ENCODE data around the gene ERBIN. TPM values are rescaled to one million over a fixed set of nuclear protein-coding genes. Genes with fewer than 3 reads are reported as not detected.

The ERBIN gene
- total and polyA plus RNA-seq, 2 of the 13 experiments (the other 11 are each of a cell fraction or from before 2014, with no cell fraction given) = 14.4 to 41.7 TPM

DNA sequence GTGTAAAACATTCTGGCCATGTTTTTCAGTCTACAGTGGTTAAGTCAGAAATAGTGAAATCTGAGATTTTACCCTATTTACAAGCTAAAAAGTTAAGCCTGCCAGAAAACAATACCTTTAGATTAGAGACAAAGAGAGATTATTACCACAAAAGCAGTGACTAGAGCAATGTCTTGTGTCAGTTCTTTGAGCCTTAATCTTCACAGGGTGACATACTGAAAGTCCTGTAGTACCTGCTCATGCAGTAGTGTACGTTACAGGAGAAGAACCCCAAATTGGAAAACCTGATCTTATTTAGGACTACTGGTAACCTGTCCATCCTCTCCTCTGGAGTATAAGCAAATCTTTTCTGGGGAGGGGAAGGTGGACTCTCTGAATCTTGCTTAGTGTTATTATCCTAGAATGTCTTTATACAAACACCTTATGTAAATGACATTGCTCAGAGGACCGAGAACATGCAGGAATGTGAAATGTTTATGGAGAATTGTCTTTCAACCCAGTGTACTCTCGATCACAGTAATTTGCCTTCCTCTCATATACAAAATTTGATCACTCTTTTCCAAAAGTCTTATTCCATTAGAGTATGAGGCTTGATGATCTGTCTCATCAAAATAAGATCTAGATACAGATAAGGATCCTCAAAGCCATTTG is 55.7 kb downstream of the ERBIN start:
- no peak overlapping the region for H3K4me3 ChIP-seq (replicated peaks in 1 of 3; ENCODE audit: insufficient read depth in 1 of 3, low read depth in 2 of 3, low read length in 3 of 3)
- no peak overlapping the region for H3K4me2 ChIP-seq (ENCODE audit: low read depth, low read length)
- BruUV-seq (replicated peaks) = no TSS peak
- no peak overlapping the region for H3K9ac ChIP-seq (ENCODE audit: insufficient read depth, low read depth, low read length)
- H4K20me1 ChIP-seq (ENCODE audit: insufficient read depth, low read length) = peaks cover 10% of the 10 kb centered on the region; the same call in 1 of the 2 replicates
- H3K27me3 ChIP-seq (ENCODE audit: control insufficient read depth in 1 of 2, insufficient read depth in 2 of 2, low read length in 2 of 2) = no peaks in the 10 kb centered on the region
- ATAC-seq = no peak
- peaks cover 73% of the 10 kb centered on the region for H3K79me2 ChIP-seq (ENCODE audit: insufficient read depth, low read length)
- in situ Hi-C loops (cut with HindIII; ENCODE audit: extremely low pct_ligation_motif_present, low pct_unique_long_range_greater_than_20kb) = no loop called here
- FAIRE-seq = no peak
- no peak overlapping the region for H2AFZ ChIP-seq (ENCODE audit: low read length)
- H3K27ac ChIP-seq (ENCODE audit: extremely low read length, insufficient read depth, low read length) = peak overlapping the region; percentile 8
- H3K4me1 ChIP-seq (ENCODE audit: insufficient read depth, low read length) = peaks cover 19% of the 10 kb centered on the region
- no peaks in the 10 kb centered on the region for H3K9me3 ChIP-seq (ENCODE audit: low read length)
- intact Hi-C loops (cut with micrococcal nuclease; ENCODE audit: unreplicated experiment) = loop anchor here (5.0 kb wide), 1 partner anchor 55 kb away; the partner anchor contains the start of gene ERBIN
- DNase-seq (ENCODE audit: low spot score) = no peak
- POLR2A ChIA-PET = no interaction called here
- CTCF ChIA-PET (ENCODE audit: low intra/inter-chr PET ratio, low total read pairs) = no interaction called here
- H3K36me3 ChIP-seq (replicated peaks in 1 of 2; ENCODE audit: control insufficient read depth in 1 of 2, insufficient read depth in 2 of 2, low read length in 2 of 2) = no peaks in the 10 kb centered on the region; a peak in 1 of 5 replicates
- WGBS (ENCODE audit: low lambda C conversion rate) = 100% methylated on average over 3 of the region's 3 CpGs
- no peak for TF ChIP-seq SMC3 (IDR thresholded peaks at IDR 0.05; ENCODE audit: low read length)
- no peak for TF ChIP-seq ZHX2 (IDR thresholded peaks at IDR 0.05; ENCODE audit: low read depth)
- TF ChIP-seq ZHX2 (CRISPR knock-in tag; IDR thresholded peaks at IDR 0.05; ENCODE audit: borderline replicate concordance) = no peak
- no peak for TF ChIP-seq ATM (IDR thresholded peaks at IDR 0.05; ENCODE audit: borderline replicate concordance)
- TF ChIP-seq TFDP1 (CRISPR knock-in tag; IDR thresholded peaks at IDR 0.05; ENCODE audit: borderline replicate concordance) = no peak
- TF ChIP-seq NFYC (CRISPR knock-in tag; IDR thresholded peaks at IDR 0.05) = no peak
- no peak for TF ChIP-seq ZFP82 (CRISPR knock-in tag; IDR thresholded peaks at IDR 0.05; ENCODE audit: borderline replicate concordance)
- TF ChIP-seq MLLT10 (CRISPR knock-in tag; IDR thresholded peaks at IDR 0.05) = no peak
- no peak for TF ChIP-seq ZC3H13 (CRISPR knock-in tag; IDR thresholded peaks at IDR 0.05)
- no peak for TF ChIP-seq DBP (CRISPR knock-in tag; IDR thresholded peaks at IDR 0.05; ENCODE audit: not compliant biosample characterization)
- no peak for TF ChIP-seq HMG20B (CRISPR knock-in tag; conservative IDR thresholded peaks at IDR 0.05)
- TF ChIP-seq RFX1 (IDR thresholded peaks at IDR 0.05) = no peak
- TF ChIP-seq PTBP1 (IDR thresholded peaks at IDR 0.05; ENCODE audit: low read depth, low read length, poor library complexity, severe bottlenecking) = no peak
- TF ChIP-seq KDM6A (CRISPR knock-in tag; IDR thresholded peaks at IDR 0.05; ENCODE audit: low read depth) = no peak
- TF ChIP-seq, protein P1, sequence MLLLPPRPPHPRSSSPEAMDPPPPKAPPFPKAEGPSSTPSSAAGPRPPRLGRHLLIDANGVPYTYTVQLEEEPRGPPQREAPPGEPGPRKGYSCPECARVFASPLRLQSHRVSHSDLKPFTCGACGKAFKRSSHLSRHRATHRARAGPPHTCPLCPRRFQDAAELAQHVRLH (CRISPR knock-in tag; IDR thresholded peaks at IDR 0.05; ENCODE audit: borderline replicate concordance, low read depth) = no peak
- TF ChIP-seq ZNF350 (CRISPR knock-in tag; IDR thresholded peaks at IDR 0.05; ENCODE audit: borderline replicate concordance, low read depth) = no peak

Measured in HepG2 (cell line).